Measurements from ENCODE around the gene EGLN2. TPM values are rescaled to one million over a fixed set of nuclear protein-coding genes. Genes with fewer than 3 reads are reported as not detected.
A peak's percentile ranks its signal among the peaks of the same experiment; 100 is the strongest.

EGLN2 gene
- total and polyA plus RNA-seq, 7 donors, result 60.9 to 106 (median 97.1) TPM

DNA sequence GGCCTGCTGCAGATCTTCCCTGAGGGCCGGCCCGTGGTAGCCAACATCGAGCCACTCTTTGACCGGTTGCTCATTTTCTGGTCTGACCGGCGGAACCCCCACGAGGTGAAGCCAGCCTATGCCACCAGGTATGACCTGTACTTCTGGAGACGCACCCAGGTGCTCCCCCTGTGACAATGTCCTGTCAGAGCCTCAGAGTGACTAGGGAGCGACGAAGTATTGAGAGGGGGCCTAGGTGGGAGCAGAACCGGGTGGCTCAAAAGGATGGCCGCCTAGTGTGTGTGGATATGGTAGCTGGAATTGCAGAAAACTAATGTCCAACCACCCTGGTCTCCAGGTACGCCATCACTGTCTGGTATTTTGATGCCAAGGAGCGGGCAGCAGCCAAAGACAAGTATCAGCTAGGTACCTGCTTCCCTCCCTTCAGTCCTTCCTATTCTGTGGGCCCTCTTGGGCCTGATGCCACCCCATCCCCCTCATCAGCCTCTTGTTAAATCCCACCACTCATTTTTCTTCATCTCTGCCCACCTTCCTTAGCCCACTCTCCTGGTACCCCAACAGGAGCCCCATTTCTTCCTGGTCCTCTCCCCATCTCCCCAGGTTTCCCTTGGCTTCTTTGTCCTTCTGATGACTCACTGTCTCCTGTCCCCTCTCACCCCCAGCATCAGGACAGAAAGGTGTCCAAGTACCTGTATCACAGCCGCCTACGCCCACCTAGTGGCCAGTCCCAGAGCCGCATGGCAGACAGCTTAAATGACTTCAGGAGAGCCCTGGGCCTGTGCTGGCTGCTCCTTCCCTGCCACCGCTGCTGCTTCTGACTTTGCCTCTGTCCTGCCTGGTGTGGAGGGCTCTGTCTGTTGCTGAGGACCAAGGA is 8.4 kb downstream of the EGLN2 start:
- TF ChIP-seq, protein P1, sequence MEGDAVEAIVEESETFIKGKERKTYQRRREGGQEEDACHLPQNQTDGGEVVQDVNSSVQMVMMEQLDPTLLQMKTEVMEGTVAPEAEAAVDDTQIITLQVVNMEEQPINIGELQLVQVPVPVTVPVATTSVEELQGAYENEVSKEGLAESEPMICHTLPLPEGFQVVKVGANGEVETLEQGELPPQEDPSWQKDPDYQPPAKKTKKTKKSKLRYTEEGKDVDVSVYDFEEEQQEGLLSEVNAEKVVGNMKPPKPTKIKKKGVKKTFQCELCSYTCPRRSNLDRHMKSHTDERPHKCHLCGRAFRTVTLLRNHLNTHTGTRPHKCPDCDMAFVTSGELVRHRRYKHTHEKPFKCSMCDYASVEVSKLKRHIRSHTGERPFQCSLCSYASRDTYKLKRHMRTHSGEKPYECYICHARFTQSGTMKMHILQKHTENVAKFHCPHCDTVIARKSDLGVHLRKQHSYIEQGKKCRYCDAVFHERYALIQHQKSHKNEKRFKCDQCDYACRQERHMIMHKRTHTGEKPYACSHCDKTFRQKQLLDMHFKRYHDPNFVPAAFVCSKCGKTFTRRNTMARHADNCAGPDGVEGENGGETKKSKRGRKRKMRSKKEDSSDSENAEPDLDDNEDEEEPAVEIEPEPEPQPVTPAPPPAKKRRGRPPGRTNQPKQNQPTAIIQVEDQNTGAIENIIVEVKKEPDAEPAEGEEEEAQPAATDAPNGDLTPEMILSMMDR (IDR thresholded peaks at IDR 0.05), result peak in 3 of 4 experiments; percentile 2 to 23 (median 2)
- TF ChIP-seq EP300 (IDR thresholded peaks at IDR 0.05), result no peak
- TF ChIP-seq POLR2AphosphoS5 (IDR thresholded peaks at IDR 0.05), result peak in 1 of 4 donors; percentile 1
- no peak for TF ChIP-seq POLR2A (IDR thresholded peaks at IDR 0.05)
- 78 to 79% methylated on average over 18 of the region's 18 CpGs for WGBS, 2 donors
- Histone ChIP-seq H3K36me3 (peaks cover 0 to 30% (median 19%) of the 10 kb centered on the region in 4 donors), H3K4me1 (peaks cover 0 to 88% (median 84%) of the 10 kb centered on the region in 4 donors), H3K9me3 (no peaks in the 10 kb centered on the region), H3K4me3 (peak overlapping the region in 1 of 4 donors; percentile 16), H3K27ac (peak overlapping the region; percentile 89 to 99 (median 96)), H3K27me3 (no peaks in the 10 kb centered on the region)
- no peak for DNase-seq
- intact Hi-C loops (cut with DNase I), result no loop called here

DNA sequence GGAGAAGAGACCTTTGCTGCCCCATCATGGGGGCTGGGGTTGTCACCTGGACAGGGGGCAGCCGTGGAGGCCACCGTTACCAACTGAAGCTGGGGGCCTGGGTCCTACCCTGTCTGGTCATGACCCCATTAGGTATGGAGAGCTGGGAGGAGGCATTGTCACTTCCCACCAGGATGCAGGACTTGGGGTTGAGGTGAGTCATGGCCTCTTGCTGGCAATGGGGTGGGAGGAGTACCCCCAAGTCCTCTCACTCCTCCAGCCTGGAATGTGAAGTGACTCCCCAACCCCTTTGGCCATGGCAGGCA is 9.0 kb downstream of the EGLN2 start:
- H3K27ac ChIP-seq, result peak overlapping the region; percentile 19 to 99 (median 93)
- WGBS, 2 donors, result 88 to 89% methylated on average over 2 of the region's 2 CpGs

DNA sequence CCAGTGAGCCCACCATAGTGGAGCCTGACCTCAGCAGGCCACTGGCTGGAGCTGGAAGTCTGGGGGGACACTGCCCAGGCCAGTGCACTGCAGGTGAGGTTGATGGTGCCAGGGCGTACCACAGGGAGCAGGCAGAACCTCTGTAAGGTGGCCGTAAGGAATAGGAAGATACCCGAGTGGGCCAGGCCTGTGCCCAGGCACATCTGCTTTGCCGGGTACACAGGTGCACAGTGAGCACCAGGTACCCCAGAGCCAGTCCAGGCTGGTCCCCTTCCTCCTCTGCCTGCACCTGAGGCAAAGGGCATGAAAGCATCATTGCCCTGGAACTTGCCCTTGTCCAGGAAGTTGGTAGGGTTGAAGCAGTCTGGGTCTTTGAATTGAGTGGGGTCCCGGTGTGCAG is 9.5 kb downstream of the EGLN2 start:
- peak in 1 of 4 donors; percentile 33 for TF ChIP-seq POLR2AphosphoS5 (IDR thresholded peaks at IDR 0.05)
- TF ChIP-seq EP300 (IDR thresholded peaks at IDR 0.05), result no peak
- Histone ChIP-seq H3K27me3 (no peaks in the 10 kb centered on the region), H3K27ac (peak overlapping the region in 1 of 4 donors; percentile 99), H3K4me1 (peaks cover 0 to 86% (median 82%) of the 10 kb centered on the region in 4 donors), H3K9me3 (no peaks in the 10 kb centered on the region), H3K4me3 (no peak overlapping the region), H3K36me3 (peaks cover 0 to 30% (median 19%) of the 10 kb centered on the region in 4 donors)
- intact Hi-C loops (cut with DNase I), result no loop called here
- WGBS, 2 donors, result 92% methylated on average over 5 of the region's 5 CpGs
- DNase-seq, result no peak

More for the DNA sequence above, 9.0 kb downstream of the EGLN2 start:
- Histone ChIP-seq H3K27me3 (no peaks in the 10 kb centered on the region), H3K4me3 (no peak overlapping the region), H3K4me1 (peaks cover 0 to 88% (median 84%) of the 10 kb centered on the region in 4 donors), H3K36me3 (peaks cover 0 to 30% (median 19%) of the 10 kb centered on the region in 4 donors), H3K9me3 (no peaks in the 10 kb centered on the region)
- DNase-seq, result no peak
- TF ChIP-seq, protein P1 (IDR thresholded peaks at IDR 0.05), result no peak
- no peak for TF ChIP-seq EP300 (IDR thresholded peaks at IDR 0.05)
- TF ChIP-seq POLR2A (IDR thresholded peaks at IDR 0.05), result no peak
- no peak for TF ChIP-seq POLR2AphosphoS5 (IDR thresholded peaks at IDR 0.05)
- intact Hi-C loops (cut with DNase I), result no loop called here

DNA sequence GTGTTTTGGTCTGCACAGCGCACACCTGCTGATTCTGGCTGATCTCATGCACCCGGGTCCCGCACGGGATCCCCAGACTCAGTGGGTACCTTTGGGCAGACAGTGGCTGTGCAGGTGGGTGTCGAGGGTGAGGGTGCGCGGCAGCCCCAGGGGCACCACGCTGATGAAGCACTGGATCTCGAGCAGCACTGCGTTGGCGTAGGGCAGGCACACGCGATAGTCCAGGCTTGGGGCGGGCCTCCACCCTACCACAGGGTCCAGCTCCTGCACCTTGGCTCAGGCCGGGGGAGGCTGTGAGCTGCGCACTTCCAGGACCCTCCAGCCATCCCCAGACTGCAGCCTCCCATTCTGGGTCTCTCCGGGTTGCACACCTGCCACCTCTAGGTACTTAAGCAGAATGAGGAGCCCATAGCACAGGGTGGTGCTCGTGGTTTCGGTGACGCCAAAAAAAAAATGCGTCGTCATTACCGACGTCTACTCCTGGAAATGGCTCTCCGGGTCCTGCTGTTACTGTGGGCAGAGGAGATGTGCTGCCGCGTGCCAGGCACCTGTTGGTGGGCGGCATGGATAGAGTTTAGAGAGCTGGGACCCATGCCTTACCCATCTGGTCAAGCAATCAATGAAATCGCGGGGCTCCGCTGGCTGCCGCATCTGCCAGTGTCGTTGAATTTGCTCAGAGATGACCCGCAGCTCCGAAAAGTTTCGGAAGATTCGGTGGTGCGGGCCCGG is 10.5 kb downstream of the EGLN2 start:
- no peak for DNase-seq
- H3K4me3 ChIP-seq, result peak overlapping the region in 1 of 4 donors; percentile 51
- intact Hi-C loops (cut with DNase I), result loop anchor here (5.0 kb wide), 1 partner anchor 147 kb away; no protein-coding TSS in a partner anchor
- 95 to 96% methylated on average over 39 of the region's 39 CpGs for WGBS, 2 donors
- H3K36me3 ChIP-seq, result peaks cover 0 to 26% (median 17%) of the 10 kb centered on the region in 4 donors
- peaks cover 0 to 85% (median 75%) of the 10 kb centered on the region in 4 donors for H3K4me1 ChIP-seq
- H3K27me3 ChIP-seq, result no peaks in the 10 kb centered on the region
- no peaks in the 10 kb centered on the region for H3K9me3 ChIP-seq
- H3K27ac ChIP-seq, result peak overlapping the region; percentile 80 to 99 (median 81)
- TF ChIP-seq, protein P1 (IDR thresholded peaks at IDR 0.05), result no peak
- TF ChIP-seq POLR2AphosphoS5 (IDR thresholded peaks at IDR 0.05) (peak in 2 of 4 donors; percentile 13 to 34), EP300 (IDR thresholded peaks at IDR 0.05) (no peak)

DNA sequence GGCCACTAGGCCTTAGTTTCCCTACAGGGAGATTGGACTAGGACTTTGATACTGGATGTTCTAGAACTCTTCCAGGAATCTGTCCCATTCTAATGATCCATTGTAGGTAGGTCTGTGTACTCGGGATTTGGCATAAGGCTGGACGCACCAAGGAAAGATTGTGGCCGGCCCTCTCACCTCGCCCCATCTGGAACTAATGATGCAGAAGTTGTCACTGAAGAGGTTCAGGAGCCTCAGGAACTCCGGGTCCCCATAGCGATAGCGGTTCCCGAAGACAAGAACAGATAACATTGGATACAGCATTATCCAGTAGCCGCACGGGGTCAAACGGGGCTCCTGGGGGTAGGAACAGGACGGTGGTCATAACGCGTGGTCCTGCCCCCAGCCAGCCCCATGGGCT is 11.2 kb downstream of the EGLN2 start:
- TF ChIP-seq POLR2A (IDR thresholded peaks at IDR 0.05), result no peak
- TF ChIP-seq, protein P1 (IDR thresholded peaks at IDR 0.05), result no peak
- no peak for TF ChIP-seq EP300 (IDR thresholded peaks at IDR 0.05)
- no peak for TF ChIP-seq POLR2AphosphoS5 (IDR thresholded peaks at IDR 0.05)
- intact Hi-C loops (cut with DNase I), result loop anchor here (5.0 kb wide), 1 partner anchor 148 kb away; no protein-coding TSS in a partner anchor
- H3K27ac ChIP-seq, result peak overlapping the region; percentile 80 to 99 (median 81)
- 69 to 87% methylated on average over 14 of the region's 14 CpGs for WGBS, 2 donors
- H3K4me3 ChIP-seq, result peak overlapping the region; percentile 24 to 51 (median 46)
- H3K27me3 ChIP-seq, result no peaks in the 10 kb centered on the region
- peaks cover 0 to 26% (median 17%) of the 10 kb centered on the region in 4 donors for H3K36me3 ChIP-seq
- H3K4me1 ChIP-seq, result peaks cover 0 to 78% (median 69%) of the 10 kb centered on the region in 4 donors
- DNase-seq, result no peak
- H3K9me3 ChIP-seq, result no peaks in the 10 kb centered on the region

Measured in sigmoid colon (tissue), 7 donors.